ENCODE data around the gene WAPL.
"Not testable (repeated sequence)": the region's sequence is repeated elsewhere in the genome, so short reads cannot be mapped to it uniquely, and the experiment has no call there.

Gene WAPL, protein sequence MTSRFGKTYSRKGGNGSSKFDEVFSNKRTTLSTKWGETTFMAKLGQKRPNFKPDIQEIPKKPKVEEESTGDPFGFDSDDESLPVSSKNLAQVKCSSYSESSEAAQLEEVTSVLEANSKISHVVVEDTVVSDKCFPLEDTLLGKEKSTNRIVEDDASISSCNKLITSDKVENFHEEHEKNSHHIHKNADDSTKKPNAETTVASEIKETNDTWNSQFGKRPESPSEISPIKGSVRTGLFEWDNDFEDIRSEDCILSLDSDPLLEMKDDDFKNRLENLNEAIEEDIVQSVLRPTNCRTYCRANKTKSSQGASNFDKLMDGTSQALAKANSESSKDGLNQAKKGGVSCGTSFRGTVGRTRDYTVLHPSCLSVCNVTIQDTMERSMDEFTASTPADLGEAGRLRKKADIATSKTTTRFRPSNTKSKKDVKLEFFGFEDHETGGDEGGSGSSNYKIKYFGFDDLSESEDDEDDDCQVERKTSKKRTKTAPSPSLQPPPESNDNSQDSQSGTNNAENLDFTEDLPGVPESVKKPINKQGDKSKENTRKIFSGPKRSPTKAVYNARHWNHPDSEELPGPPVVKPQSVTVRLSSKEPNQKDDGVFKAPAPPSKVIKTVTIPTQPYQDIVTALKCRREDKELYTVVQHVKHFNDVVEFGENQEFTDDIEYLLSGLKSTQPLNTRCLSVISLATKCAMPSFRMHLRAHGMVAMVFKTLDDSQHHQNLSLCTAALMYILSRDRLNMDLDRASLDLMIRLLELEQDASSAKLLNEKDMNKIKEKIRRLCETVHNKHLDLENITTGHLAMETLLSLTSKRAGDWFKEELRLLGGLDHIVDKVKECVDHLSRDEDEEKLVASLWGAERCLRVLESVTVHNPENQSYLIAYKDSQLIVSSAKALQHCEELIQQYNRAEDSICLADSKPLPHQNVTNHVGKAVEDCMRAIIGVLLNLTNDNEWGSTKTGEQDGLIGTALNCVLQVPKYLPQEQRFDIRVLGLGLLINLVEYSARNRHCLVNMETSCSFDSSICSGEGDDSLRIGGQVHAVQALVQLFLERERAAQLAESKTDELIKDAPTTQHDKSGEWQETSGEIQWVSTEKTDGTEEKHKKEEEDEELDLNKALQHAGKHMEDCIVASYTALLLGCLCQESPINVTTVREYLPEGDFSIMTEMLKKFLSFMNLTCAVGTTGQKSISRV (N-terminal part only)

DNA sequence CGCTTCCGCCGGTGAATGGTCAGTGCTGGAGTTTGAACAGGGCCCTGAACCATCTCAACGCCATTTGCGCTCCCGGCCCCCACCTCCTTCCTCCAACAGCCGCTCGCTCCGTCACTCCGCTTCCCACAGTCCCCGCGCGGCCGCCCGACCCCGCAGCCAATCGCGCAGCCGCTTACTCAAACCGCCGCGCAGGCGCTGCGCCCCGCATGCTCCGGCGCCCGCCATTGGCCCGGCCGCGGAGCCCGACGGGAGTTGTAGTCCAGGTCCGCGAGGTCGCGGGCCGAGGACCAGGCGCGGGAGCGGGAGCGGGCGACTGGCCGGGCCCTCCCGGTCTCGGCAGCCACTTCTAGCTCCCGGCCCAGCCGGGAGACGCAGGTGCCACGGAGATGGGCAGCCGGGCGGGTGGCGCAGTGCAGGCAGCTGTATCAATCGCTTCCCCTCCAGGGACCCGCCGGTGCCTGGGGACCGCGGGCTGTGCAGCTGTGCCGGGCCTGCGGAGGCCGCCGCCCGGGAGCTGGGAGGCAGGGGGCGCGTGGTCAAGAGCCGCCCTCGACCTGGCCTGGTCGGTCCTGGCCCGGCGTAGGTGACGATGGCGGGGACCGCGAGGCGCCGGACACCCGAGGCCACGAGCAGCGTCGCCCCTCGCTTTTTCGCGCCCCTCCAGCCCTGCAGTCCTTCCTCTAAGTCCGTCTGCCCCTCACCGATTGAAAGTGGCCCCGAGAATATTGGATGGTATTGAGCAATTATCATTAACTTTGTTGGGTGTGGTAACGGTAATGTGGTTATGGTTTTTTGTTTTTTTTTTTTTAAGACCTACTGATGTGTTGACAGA lies at the start of gene WAPL:
WAPL (minus strand) TSS at position 115 of the 832 bp plus-strand sequence. CDS start 3,723 bp downstream, outside the sequence.
- peak; percentile 93 for DNase-seq

DNA sequence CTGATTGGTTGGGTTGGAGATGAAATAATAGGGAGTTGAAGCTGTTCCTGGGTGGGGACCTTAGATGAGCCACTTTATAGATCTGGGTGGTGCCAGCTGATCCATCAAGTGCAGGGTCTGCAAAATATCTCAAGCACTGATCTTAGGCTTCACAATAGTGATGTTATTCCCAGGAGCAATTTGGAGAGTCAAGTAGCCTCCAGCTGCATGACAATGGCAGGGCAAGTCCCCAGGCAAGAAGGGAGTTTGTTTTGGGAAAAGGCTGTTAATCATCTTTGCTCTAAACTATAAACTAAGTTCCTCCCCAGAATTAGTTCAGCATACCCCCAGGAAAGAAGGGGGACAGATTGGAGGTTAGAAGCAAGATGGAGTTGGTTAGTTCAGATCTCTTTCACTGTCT lies 47.7 kb upstream of the WAPL start:
- no peak for DNase-seq

DNA sequence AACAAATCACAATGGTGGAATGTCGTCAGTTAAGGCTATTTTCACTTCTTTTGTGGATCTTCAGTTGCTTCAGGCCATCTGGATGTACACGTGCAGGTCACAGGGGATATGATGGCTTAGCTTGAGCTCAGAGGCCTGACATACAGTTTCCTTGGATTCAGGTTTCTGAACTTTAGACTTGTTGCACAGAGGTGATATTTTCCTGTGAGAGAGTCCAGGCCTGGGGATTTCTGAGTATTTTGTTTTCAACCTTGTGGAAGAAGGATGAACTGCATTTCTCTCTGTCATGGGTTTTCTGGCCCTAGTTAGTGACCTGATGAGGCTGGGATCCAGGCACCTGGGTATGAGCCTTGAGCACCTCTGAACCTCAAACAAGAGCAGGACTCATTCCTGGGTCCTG lies 44.9 kb upstream of the WAPL start:
- DNase-seq = not testable (repeated sequence)

DNA sequence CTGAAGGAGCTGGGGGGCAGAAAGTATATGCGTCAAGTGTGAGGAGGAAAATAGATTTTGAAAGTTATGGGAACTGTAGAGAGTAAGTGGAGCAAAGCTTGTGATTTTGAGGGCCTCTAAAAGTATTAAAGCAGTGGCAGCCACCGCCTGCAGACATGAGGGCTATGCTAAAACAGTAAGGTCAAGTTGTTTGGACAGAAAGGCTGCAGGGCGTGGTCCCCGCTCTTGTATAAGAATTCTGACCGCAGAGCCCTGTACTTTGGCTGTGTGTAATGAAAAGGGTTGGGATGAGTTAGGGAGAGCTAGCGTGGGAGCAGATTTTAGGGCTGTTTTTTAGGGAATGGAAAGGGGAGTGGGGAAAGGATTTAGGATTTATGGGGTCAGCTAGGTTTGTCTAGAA lies 41.7 kb upstream of the WAPL start:
- DNase-seq = not testable (repeated sequence)

DNA sequence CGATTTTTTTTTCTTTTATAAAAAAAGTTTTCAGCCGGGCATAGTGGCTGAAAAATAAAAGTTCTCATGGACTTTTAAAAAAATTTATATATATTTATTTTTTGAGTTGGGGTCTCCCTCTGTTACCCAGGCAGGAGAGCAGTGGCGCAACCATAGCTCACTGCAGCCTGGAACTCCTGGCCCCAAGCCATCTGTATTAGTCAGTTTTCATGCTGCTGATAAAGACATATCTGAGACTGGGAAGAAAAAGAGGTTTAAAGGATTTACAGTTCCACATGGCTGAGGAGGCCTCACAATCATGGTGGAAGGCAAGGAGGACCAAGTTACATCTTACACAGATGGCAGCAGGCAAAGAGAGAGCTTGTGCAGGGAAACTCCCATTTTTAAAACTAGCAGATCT lies 37.1 kb upstream of the WAPL start:
- DNase-seq = not testable (repeated sequence)

DNA sequence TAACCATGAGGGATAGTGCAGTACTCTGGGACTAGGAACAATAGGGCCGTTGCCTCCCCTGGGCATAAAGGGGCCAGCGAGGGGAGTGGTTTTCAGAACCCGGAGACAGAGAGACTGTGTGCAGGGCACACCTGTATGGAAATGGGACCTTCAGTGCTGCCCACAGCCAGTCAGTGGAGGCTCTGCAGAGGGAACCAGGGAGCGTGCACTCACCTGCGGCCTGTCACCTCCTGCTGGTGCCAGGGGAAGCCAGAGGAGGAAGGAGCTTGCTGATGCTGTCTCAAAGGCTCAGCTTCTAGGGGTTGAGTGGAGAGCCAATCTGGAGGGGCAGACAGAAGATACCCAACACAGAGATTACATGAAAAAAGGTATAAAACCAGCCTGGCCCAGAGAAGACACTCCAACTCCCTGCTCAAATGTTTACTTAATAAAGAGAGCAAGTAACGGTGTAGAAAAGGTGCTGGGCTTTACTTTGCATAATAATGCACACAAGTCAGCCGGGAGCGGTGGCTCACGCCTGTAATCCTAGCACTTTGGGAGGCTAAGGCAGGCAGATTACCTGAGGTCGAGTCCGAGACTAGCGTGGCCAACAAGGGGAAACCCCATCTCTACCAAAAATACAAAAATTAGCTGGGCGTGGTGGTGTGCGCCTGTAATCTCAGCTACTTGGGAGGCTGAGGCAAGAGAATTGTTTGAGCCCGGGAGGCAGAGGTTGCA lies 35.5 kb upstream of the WAPL start:
- no peak for DNase-seq

DNA sequence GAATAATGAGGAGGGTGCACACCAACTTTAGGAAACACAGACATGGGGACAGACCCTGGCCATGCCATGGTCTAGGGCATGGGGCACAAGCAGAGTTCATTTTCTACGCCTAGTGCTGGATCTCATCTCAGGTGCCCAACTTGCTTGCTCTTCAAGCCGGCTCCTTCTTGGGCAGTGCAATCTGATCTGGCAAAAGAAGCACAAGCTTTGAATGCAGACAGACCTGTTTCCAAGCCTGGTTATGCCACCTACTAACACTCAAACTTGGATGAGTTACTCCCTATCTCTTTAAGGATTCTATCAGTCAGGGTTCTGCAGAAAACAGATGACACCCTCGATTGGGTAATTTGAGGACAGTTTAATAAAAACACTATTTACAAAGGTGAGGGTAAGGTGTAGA lies 34.9 kb upstream of the WAPL start:
- no peak for DNase-seq

DNA sequence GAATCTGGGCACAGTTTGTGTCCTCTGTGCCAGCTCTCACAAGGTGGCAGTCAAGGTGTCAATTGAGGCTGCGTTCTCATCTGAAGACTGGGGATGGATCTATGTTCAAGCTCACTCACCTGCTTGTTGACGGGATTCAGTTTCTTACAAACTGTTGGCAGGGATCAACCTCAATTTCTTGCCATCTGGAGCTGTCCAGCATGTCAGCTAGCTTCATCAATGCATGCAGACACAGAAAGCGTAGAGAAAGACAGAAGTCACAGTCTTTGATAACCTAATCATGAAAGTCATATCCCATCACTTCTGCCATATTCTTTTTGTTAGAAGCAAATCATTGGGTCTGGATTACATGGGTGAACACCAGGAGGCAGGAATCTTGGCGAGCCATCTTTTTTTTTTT lies 32.0 kb upstream of the WAPL start:
- DNase-seq = no peak

DNA sequence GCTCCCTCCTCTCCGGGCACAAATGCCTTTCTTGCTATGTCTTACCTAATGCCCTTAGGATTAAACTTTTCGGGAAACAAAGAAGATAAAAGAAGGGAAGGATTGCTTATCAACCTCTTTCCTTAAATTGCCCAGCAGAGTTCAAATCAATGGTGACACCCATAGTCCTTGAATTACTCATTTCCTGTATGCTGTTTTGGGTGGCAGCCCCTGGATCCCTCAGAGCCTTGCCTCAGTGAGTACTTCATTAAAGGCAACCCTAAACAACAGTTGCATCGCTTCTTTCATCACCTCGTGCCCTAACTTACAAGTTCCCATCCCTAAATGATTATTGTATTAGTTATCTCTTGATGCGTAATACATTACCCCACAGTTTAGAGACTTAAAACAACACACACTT lies 31.6 kb upstream of the WAPL start:
- no peak for DNase-seq

DNA sequence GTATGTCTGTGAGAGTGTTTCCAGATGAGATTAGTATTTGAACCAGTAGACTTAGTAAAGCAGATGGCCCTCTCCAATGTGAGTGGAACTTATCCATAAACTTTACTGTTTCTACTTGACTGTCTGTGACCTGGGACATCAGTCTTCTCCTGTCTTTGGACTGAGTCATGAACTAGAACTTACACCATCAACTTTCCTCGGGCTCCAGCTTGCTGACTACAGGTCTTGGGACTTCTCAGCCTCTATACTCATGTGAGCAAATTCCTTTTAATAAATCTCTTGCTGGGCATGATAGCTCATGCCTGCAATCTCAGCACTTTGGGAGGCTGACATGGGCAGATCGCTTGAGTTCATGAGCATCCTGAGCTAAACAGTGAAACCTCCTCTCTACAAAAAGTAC lies 25.7 kb upstream of the WAPL start:
- DNase-seq = no peak

DNA sequence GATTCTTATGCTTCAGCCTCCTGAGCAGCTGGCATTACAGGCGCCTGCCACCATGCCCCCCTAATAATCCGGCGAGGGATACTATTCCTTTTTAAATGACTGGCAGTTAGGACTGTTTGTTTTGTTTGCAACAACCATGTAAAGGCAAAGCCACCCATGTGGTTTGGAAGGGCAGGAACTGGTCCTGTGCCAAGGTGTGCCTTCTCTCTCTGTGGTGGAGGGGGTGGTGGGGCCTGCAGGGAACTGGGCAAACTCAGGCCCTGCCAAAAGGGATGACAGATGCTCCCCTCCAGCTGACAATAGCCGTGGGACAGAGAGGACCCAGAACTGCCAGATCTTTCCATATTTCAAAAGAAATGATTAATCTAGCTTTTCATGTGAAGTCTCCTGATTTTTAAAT lies 23.5 kb upstream of the WAPL start:
- DNase-seq = no peak

DNA sequence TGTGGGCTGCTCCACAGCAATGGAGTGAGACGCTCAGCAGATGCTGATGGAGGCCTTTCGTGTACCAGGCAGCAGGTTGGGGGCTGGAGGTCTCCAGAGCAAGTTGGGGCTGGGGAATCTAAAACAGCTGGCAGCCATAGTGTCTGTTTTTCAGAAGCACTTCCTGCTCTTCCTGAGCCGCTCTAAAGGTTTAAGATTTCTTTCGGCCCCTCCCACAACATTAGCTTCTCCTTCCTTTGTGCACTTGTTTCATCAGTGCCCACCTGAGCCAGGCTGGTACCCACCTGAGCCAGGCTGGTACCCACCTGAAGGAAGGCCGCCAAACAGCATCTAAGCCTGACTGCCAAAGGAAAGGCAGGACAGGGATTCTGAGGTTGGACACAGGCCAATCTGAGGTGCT lies 18.4 kb upstream of the WAPL start:
- no peak for DNase-seq

DNA sequence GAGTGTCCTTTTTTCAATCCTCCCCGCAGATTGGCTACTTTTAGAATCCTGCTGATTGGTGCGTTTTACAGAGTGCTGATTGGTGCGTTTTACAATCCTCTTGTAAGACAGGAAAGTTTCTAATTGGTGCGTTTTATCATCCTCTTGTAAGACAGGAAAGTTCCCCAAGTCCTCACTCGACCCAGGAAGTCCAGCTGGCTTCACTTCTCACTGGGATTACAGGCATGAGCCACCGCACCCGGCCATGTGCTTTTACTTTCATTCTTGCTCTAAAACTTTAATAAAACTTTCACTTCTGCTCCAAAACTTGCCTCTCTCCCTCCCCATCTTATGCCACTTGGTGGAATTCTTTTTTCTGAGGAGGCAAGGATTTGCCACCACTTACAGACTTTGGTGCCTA lies 17.0 kb upstream of the WAPL start:
- DNase-seq = no peak

DNA sequence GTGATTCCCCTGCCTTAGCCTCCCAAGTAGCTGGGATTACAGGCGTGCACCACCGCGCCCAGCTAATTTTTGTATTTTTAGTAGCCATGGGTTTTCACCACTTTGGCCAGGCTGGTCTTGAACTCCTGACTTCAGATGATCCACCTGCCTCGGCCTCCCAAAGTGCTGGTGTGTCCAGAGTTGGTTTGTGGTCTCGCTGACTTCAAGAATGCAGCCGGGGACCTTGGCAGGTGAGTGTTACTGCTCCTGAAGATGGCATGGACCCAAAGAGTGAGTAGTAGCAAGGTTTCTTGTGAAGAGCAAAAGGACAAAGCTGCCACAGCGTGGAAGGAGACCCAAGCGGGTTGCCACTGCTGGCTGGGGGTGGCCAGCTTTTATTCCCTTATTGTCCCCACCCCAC lies 16.4 kb upstream of the WAPL start:
- not testable (repeated sequence) for DNase-seq

DNA sequence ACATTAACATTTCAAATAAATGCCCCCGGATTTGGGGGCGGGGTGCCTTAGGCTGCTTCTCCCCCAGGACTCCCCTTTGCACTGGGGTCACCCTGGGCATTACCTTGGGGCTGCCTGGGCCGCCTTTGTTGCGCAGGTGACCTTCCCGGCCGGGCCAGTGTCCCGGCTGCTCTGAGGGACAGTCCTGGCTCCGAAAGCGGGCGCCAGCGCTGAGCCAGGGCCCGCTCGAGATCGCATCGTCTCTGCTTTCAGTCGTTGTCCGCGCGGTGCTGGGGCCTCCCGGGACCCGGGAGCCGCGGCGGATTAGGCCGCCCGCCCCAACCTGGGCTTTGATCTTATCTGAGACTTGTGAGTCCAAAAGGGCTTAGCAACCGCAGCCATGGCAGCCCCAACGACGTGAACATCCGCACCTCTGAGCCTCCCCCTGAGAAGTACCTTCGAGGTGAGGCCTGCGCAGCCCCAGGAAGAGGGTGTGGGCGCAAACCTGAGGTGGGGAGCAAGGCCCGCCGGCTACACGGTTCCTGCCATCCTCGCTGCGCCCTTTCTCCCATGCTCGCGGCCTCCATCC lies 14.8 kb upstream of the WAPL start:
- DNase-seq = peak; percentile 68

DNA sequence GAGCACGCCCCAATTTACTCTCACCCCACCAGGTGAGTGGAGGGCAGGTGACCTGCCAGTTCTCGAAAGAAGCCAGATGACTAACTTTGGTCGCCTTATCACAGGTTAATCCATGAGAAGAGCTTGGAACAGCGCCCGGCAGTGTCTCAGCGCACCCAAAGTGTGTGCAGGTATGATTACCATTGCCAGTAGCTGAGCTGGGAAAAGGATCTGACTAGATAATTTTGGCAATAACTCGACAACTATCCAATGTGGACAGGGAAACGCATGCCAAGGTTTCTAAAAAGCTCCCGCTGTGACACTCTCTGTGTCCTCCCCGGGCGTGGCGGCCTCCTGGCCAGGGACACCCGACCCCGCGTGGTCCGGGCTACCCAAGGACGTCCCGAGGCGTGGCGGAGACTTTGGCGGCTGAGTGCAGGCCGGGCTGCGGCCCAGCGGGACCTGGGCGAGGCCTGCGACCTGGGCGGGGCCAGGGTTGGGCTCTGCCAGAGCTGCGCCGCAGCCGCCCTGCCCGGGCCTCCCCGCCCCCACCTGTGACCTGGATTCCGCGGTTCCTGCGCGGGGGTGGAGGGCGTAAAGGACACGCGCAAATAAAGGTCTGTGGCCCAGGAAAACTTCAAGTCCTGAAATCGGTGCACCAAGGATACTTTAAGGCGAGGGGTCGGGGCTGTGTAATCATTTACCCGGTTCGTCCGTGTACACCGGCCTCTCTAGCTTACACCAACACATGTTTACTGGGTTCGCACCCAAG lies 13.7 kb upstream of the WAPL start:
- DNase-seq = peak; percentile 43

DNA sequence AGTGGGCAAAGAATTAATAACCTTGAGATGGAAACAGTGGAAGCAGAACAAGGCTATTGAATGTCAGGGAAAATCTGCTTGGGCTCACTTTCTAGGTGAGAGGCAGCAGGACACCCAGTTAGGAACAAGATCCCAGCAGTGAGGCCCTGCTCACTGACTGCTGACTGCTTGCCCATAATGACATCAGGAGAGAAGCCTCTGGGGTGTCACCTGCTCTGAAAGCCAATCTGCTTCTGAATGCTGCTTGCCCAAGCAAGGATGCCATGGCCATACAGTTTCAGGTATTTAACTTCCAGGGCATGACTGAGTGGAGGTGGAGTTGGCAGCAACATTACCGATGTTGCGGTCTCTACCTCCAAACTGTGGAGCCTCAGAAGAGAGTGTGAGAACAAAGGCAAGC lies 11.7 kb upstream of the WAPL start:
- DNase-seq = no peak

DNA sequence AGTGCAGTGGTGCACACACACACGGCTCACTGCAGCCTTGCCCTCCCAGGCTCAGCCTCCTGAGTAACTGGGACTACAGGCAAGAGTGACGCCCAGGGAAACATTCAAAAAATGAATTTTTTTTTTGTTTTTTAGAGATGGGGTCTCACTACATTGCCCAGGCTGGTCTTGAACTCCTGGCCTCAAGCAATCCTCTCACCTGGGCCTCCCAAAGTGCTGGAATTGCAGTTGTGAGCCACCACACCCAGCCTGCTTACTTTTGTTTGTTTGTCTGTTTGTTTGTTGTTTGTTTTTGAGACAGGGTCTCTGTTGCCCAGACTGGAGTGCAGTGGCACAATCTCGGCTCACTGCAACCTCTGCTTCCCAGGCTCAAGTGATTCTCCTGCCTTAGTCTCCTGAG lies 7.1 kb upstream of the WAPL start:
- DNase-seq = not testable (repeated sequence)

DNA sequence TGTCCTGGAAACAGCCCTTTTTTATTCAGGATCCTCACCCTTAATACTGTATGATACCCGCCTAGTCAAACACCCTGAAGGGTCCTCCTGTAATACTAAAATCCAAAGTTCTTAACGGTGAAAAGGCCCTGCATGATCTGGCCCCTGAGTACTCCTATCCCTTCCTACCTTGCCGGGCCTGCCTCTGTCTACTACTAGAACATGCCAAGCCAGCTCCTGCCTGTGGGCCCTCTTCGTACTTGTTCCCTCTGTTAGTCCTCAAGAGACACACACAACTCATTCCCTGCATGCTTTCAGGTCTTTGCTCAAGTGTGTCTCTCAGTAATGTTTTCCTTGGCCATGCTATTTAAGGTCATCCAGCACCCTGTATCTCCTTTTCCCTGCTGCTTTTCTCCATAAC lies 5.0 kb upstream of the WAPL start:
- no peak for DNase-seq

DNA sequence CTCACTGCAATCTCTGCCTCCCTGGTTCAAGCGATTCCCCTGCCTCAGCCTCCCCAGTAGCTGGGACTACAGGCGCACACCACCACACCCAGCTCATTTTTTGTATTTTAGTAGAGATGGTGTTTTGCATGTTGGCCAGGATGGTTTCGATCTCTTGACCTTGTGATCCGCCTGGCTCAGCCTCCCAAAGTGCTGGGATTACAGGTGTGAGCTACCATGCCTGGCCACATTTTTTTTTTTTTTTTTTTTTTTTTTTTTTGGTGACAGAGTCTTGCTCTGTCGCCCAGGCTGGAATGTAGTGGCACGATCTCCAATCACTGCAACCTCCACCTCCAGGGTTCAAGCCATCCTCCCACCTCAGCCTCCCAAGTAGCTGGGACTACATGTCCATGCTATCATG lies 4.1 kb upstream of the WAPL start:
- DNase-seq = not testable (repeated sequence)
